Thymus (tissue), 14 donors: ENCODE data around the gene AAK1. TPM values are rescaled to one million over a fixed set of nuclear protein-coding genes. Genes with fewer than 3 reads are reported as not detected.

Source experiments
- DNase-seq, 9 donors: peaks; one replicate each; pipeline ENCODE4 v3.0.0-alpha.2; 2013; ENCODE audit warnings: low spot score in 9 of 9, low read depth in 6 of 9, missing footprints in 1 of 9
- H3K27ac ChIP-seq, 2 donors: one replicate each; pipeline ENCODE4 v1.5.1; 2013; ENCODE audit warnings: control low read depth in 1 of 2, low read depth in 1 of 2, low read length in 1 of 2, mild to moderate bottlenecking in 1 of 2, moderate library complexity in 1 of 2
- H3K27me3 ChIP-seq, 2 donors: one replicate each; pipeline ENCODE4 v1.5.1; 2013; ENCODE audit warnings: low read length in 1 of 2; ENCODE audit not compliant: control insufficient read depth in 2 of 2, insufficient read depth in 1 of 2
- H3K36me3 ChIP-seq, 2 donors: one replicate each; pipeline ENCODE4 v1.5.1; 2013; ENCODE audit warnings: low read length in 1 of 2, mild to moderate bottlenecking in 1 of 2, moderate library complexity in 1 of 2; ENCODE audit not compliant: control insufficient read depth in 2 of 2, insufficient read depth in 2 of 2
- H3K4me1 ChIP-seq, 2 donors: one replicate each; pipeline ENCODE4 v1.5.1; 2013; ENCODE audit warnings: low read length in 2 of 2; ENCODE audit not compliant: control insufficient read depth in 2 of 2, insufficient read depth in 2 of 2
- H3K4me3 ChIP-seq, 2 donors: one replicate each; pipeline ENCODE4 v1.5.1; 2013; ENCODE audit warnings: low read length in 2 of 2, control low read depth in 1 of 2, mild to moderate bottlenecking in 1 of 2
- H3K9me3 ChIP-seq, 2 donors: one replicate each; pipeline ENCODE4 v1.5.1; 2013; ENCODE audit warnings: low read length in 1 of 2, mild to moderate bottlenecking in 1 of 2; ENCODE audit not compliant: control insufficient read depth in 2 of 2, insufficient read depth in 1 of 2
- WGBS: extraction: QIAGEN DNeasy Blood & Tissue Kit; methylation state at CpG from one replicate; pipeline ENCODE4 v1.1.7; 2013; 5-methylcytosine and 5-hydroxymethylcytosine counted together
- long read RNA-seq, 10 donors: transcript quantifications; one replicate each; lab custom pipeline, GENCODE V29; 2026
- polyA plus RNA-seq: library from polyadenylated mRNA; stranded (reverse); fragments of 200-250 nt; gene quantifications from one replicate; pipeline ENCODE4 v1.2.3, GENCODE V29; 2013
- total RNA-seq: library from RNA; stranded (reverse); fragments of 120-200 nt; gene quantifications from one replicate; pipeline ENCODE4 v1.2.4, GENCODE V29; 2013
- donor health status: healthy.

The AAK1 gene
- 17.4 TPM for total RNA-seq
- 26.6 TPM for polyA plus RNA-seq
- long read RNA-seq, donor 1, partial matches to known transcripts, result 0 of 2 reads
- long read RNA-seq, donor 1, other reads (novel, unspliced or antisense), result 0 of 2 reads
- long read RNA-seq, donor 2, partial matches to known transcripts, result 0 of 4 reads
- long read RNA-seq, donor 2, other reads (novel, unspliced or antisense), result 0 of 4 reads
- long read RNA-seq, donor 3, partial matches to known transcripts, result 0 of 2 reads
- long read RNA-seq, donor 3, other reads (novel, unspliced or antisense), result 0 of 2 reads
- long read RNA-seq, donor 4, transcript AAK1-208 (2 exons, 453 nt), result major isoform, 5 of 5 reads
- long read RNA-seq, donor 4, partial matches to known transcripts, result 0 of 5 reads
- long read RNA-seq, donor 4, other reads (novel, unspliced or antisense), result 0 of 5 reads
- long read RNA-seq, donor 5, partial matches to known transcripts, result 6 of 8 reads
- long read RNA-seq, donor 5, other reads (novel, unspliced or antisense), result 0 of 8 reads
- long read RNA-seq, donor 6, partial matches to known transcripts, result 38 of 40 reads
- long read RNA-seq, donor 6, other reads (novel, unspliced or antisense), result 0 of 40 reads
- long read RNA-seq, donor 7, full-length matches to known transcripts, result 2 of 2 reads
- long read RNA-seq, donor 7, partial matches to known transcripts, result 0 of 2 reads
- long read RNA-seq, donor 7, other reads (novel, unspliced or antisense), result 0 of 2 reads
- long read RNA-seq, donor 8, partial matches to known transcripts, result 0 of 1 reads
- long read RNA-seq, donor 8, other reads (novel, unspliced or antisense), result 0 of 1 reads
- long read RNA-seq, donor 9, partial matches to known transcripts, result 0 of 1 reads
- long read RNA-seq, donor 9, other reads (novel, unspliced or antisense), result 0 of 1 reads
- long read RNA-seq, donor 10, partial matches to known transcripts, result 0 of 1 reads
- long read RNA-seq, donor 10, other reads (novel, unspliced or antisense), result 0 of 1 reads

DNA sequence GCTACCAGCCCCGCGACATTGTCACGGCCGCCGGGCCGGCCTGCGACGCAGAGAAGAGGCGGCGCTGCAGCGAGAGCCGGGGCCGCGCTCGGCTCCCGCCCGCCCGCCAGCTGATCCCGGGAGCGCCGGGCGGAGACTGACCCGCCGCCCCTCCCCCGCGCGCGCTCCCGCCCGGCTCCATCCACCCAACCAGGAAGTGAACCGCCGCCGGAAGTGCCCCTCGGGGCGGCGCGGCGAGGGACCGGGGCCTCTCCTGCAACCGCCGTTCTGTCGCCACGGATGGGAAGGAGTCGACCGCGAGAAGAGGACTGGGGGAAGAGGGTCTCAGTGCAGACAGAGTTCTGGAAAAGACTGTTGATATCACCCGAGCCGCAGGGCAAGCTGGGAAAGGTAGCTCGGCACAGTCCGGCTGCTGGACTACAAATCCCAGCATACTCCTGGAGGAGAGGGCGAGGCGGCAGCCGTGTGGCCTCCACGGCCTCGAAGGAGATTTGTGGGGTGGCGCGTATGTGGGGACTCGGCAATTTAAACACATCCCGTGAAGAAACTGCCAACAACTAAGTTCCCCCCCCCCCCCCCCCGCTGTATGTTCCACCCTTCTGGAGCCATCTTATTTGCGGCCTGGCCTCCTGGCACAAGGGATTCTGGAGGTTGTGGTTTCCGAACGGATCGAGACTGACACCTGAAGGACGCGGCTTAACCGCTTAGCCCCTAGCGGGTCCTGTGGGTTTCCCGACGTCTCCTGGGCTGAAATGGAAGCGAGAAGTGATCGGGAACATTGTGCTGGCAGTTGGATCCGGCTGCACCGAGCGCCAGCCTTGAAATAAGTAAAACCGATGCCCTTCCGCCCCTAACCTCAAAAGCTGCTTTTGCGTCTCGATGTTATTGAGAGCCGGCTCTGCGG is at the start of gene AAK1:
TSS of gene AAK1 (minus strand) at position 138 of the 904 bp plus-strand sequence. CDS start 699 bp downstream, outside the sequence.
- DNase-seq, result peak; percentile 71 to 92 (median 82)
- Histone ChIP-seq H3K4me3 (peak within 1 kb of the TSS; percentile 80 to 88), H3K9me3 (peaks cover 0 to 2% of the 10 kb centered on the region in 2 donors), H3K27ac (peak within 1 kb of the TSS; percentile 97 to 99), H3K27me3 (peaks cover 0 to 4% of the 10 kb centered on the region in 2 donors), H3K4me1 (peaks cover 41 to 69% of the 10 kb centered on the region in 2 donors), H3K36me3 (peaks cover 5% of the 10 kb centered on the region in 2 donors)
- WGBS, result under 1% methylated on average over 81 of the region's 81 CpGs

DNA sequence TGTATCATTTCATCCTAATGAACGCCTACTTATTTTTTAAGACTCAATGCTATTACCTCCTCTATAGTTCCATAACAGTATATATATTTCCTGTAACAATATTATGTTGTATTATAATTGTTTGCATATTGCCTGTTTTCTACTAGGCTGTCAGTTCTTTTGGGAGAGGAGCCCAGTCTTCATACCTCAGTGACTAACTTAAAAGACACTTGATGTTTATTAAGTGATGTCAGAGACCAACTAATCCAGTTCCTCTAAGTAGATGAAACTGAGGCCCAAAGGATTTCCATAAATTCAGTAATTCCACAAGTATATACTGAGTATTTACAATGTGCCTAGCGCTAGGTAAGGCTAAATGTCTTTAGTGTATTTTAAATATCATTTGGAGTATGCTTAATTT is 48.9 kb upstream of the AAK1 start:
- Histone ChIP-seq H3K9me3 (no peaks in the 10 kb centered on the region), H3K4me3 (no peak overlapping the region), H3K27me3 (no peaks in the 10 kb centered on the region), H3K27ac (peak overlapping the region in 1 of 2 donors; percentile 97), H3K4me1 (peaks cover 43 to 53% of the 10 kb centered on the region in 2 donors), H3K36me3 (no peaks in the 10 kb centered on the region)
- no peak for DNase-seq
- 96% methylated on average over 2 of the region's 2 CpGs for WGBS

DNA sequence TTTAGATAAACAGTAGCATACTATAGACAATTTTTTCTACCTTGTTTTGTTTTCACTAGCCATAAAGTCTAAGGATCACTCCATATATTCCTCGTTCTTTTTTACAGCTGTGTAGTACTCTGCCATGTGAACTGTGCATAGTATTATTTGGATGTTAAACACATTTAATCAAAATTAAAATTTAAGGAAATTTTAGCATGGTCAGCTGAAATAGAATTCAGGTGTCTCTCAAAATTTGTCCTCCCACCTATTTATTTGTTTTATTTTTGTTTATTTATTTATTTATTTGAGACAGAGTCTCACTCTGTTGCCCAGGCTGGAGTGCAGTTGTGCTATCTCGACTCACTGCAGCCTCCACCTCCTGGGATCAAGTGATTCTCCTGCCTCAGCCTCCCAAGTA is 46.4 kb upstream of the AAK1 start:
- over 99% methylated on average over 2 of the region's 2 CpGs for WGBS
- H3K27ac ChIP-seq, result no peak overlapping the region
- no peak for DNase-seq

DNA sequence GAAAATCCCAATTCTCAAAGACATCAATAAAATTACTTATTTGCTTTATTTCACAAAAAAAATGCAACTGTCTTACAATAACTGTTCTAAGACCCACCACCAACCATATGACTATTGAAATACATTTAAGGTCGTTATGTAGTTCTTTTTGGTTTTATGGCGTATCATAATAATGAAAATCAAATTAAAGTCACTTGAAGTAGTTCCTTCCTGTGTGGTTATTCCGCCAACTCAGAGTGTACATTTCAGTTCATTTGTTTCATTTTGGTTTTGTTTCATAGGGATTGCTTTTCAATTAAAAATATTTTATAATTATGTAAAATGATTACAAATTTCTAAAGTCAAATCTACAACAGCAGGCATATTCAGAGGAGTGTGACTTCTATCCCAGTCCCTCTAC is 45.9 kb upstream of the AAK1 start:
- DNase-seq, result no peak
- no peak overlapping the region for H3K27ac ChIP-seq
- no peaks in the 10 kb centered on the region for H3K36me3 ChIP-seq
- WGBS, result 41% methylated on average over 3 of the region's 3 CpGs
- no peak overlapping the region for H3K4me3 ChIP-seq
- H3K27me3 ChIP-seq, result no peaks in the 10 kb centered on the region
- H3K4me1 ChIP-seq, result peaks cover 18 to 26% of the 10 kb centered on the region in 2 donors
- H3K9me3 ChIP-seq, result no peaks in the 10 kb centered on the region

More for the DNA sequence above, 46.4 kb upstream of the AAK1 start:
- no peaks in the 10 kb centered on the region for H3K9me3 ChIP-seq
- no peaks in the 10 kb centered on the region for H3K36me3 ChIP-seq
- peaks cover 21 to 31% of the 10 kb centered on the region in 2 donors for H3K4me1 ChIP-seq
- H3K27me3 ChIP-seq, result no peaks in the 10 kb centered on the region
- H3K4me3 ChIP-seq, result no peak overlapping the region

DNA sequence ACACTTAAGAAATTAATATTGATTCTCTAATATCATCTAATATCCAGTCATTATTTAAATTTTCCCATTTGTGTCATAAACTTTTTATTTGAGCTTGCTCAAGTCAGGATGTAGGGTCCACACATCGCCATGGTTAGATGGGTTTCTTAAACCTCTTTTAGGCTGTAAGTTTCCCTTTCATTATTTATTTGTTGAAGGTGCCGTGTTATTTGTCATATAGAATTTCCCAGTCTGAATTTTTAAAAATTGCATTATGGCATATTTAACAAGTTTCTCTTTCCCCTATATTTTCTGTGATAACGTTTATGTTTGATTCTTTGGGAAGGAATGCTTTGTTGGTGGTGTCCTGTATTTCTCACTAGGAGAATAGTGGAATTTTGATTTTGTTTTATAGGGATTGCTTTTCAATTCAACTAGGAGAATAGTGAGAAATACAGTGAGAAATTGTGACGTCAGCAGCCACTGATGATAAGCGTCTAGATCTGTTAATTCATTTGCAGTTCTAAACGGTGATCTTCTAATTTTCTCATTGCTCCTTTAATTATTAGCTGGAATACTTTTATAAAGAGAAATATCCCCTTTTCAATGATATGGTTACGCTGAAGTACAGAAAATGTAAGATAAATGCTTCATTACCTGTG is 44.6 kb upstream of the AAK1 start:
- no peaks in the 10 kb centered on the region for H3K36me3 ChIP-seq
- no peak overlapping the region for H3K4me3 ChIP-seq
- H3K4me1 ChIP-seq, result peaks cover 19 to 21% of the 10 kb centered on the region in 2 donors
- H3K27ac ChIP-seq, result no peak overlapping the region
- no peak for DNase-seq
- WGBS, result 97% methylated on average over 7 of the region's 7 CpGs
- no peaks in the 10 kb centered on the region for H3K27me3 ChIP-seq
- no peaks in the 10 kb centered on the region for H3K9me3 ChIP-seq

DNA sequence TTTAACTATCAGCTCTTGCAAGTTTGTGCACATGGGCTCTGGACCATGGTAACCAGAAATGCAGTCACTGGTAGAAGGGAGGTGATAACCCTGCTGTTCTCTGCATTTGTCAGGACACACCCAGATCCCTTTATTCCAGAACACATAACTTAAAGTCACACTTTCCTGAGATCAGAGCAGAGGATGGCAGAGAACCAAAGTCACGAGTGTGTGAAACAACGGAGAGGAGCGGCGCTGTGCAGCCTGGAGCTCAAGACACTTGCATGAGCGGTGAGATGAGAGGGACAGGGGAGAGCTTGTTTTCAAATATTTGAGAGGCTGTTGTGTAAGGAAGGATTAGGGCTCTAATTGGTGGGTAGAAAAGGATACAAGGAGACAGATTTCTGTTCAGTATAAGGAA is 43.3 kb upstream of the AAK1 start:
- Histone ChIP-seq H3K36me3 (no peaks in the 10 kb centered on the region), H3K9me3 (no peaks in the 10 kb centered on the region), H3K27me3 (no peaks in the 10 kb centered on the region), H3K4me1 (peaks cover 13 to 14% of the 10 kb centered on the region in 2 donors), H3K27ac (no peak overlapping the region), H3K4me3 (no peak overlapping the region)
- WGBS, result 98% methylated on average over 5 of the region's 5 CpGs
- no peak for DNase-seq

DNA sequence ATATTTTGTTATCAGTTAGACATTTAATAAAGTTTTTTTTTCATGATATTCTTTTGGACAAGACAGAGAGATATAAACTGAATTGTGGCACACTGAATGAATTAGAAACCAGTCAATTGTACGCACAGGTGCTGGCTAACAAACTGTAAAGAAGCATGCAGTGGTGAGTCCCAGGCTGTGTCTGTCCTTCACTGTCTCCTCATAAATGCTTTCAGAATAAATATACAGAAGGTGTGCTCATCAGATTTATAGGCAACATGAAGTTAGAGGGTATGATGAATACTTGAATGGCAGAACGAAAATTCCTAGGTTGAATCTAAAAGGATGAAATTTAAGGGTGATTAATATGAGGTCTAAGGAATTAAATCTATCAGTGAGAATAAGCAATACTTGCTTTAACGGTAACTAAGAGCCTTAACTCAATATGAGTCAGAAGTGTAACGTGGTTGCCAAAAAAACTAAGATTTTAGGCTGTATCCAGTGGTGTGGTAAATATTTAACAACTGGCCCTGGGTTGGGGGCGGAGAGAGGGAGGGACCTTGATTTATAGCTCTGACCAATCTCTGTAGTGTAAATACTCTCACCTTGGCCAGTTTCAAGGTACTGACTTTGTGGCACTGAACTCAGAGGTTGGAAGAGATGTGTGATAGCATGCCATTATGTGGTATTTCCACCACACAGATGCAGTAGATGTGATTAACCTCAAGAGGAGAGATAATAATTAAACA is 41.9 kb upstream of the AAK1 start:
- no peak for DNase-seq
- 97% methylated on average over 5 of the region's 5 CpGs for WGBS

More for the DNA sequence above, 41.9 kb upstream of the AAK1 start:
- Histone ChIP-seq H3K9me3 (no peaks in the 10 kb centered on the region), H3K36me3 (no peaks in the 10 kb centered on the region), H3K4me3 (no peak overlapping the region), H3K4me1 (peaks cover 8 to 10% of the 10 kb centered on the region in 2 donors), H3K27ac (no peak overlapping the region), H3K27me3 (no peaks in the 10 kb centered on the region)
